Measurements from ENCODE around the gene TBC1D17. TPM values are rescaled to one million over a fixed set of nuclear protein-coding genes. Genes with fewer than 3 reads are reported as not detected.

TBC1D17 gene
- polyA plus RNA-seq, 1 donor (not counting 4 experiments of a cell fraction or from before 2014, with no cell fraction given) = 9.4 TPM

DNA sequence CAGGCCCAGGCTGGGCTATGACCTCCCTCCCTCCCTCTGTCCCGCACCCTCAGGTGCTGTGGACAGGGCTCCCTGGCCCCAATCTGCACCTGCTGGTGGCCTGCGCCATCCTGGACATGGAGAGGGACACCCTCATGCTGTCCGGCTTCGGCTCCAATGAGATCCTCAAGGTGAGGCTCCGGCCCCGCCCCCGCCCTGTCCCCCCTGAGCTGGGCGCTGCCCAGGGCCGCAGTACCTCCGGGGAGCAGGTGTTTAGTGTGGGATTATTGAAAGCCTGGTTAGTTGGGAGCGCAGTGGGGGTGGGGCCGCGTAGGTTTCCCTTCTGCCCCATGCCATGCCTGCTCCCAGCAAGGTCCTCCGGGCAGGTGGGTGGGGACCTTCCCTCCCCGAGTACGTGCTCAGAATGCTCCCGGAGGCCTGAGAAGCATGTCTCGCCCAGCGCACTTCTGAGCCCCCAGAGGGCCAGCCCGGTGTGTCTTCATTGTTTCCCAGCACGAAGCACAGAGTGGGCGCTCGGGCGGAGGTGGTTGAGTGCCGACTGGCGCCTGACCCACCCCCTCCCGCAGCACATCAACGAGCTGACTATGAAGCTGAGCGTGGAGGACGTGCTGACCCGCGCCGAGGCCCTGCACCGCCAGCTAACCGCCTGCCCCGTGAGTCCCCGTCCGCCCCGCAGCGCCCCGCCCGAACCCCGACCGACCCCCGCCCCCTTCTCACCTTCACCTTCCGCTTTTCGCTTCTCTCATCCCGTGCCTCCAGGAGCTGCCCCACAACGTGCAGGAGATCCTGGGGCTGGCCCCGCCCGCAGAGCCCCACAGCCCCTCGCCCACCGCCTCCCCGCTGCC is 10.4 kb downstream of the TBC1D17 start:
- H3K27me3 ChIP-seq (ENCODE audit: control insufficient read depth, extremely low read depth, insufficient read depth, low read length) = peaks cover 7% of the 10 kb centered on the region
- H3K27ac ChIP-seq (ENCODE audit: control insufficient read depth, insufficient read depth, low read length) = no peak overlapping the region
- dilution Hi-C loops (cut with MboI; ENCODE audit: extremely low pct_ligation_motif_present, low sequenced_read_pairs) = no loop called here
- no peak overlapping the region for H3K9ac ChIP-seq (ENCODE audit: control insufficient read depth, extremely low read depth, insufficient read depth, low read length)
- no peaks in the 10 kb centered on the region for H3K9me1 ChIP-seq (ENCODE audit: control insufficient read depth, extremely low read depth, insufficient read depth, low read length)
- H3K4me2 ChIP-seq (ENCODE audit: control insufficient read depth, extremely low read depth, insufficient read depth, low read depth, low read length) = no peak overlapping the region
- no peaks in the 10 kb centered on the region for H4K20me1 ChIP-seq (ENCODE audit: control insufficient read depth, extremely low read depth, insufficient read depth, low read length)
- no peaks in the 10 kb centered on the region for H3K79me2 ChIP-seq (ENCODE audit: control insufficient read depth, insufficient read depth, low read length)
- H3K36me3 ChIP-seq (ENCODE audit: control insufficient read depth in 2 of 2, extremely low read depth in 1 of 2, insufficient read depth in 2 of 2, low read length in 2 of 2) = peaks cover 11 to 14% of the 10 kb centered on the region in 2 experiments
- no peak for TF ChIP-seq EZH2 (IDR thresholded peaks at IDR 0.05; ENCODE audit: low read length)
- TF ChIP-seq, protein P1, sequence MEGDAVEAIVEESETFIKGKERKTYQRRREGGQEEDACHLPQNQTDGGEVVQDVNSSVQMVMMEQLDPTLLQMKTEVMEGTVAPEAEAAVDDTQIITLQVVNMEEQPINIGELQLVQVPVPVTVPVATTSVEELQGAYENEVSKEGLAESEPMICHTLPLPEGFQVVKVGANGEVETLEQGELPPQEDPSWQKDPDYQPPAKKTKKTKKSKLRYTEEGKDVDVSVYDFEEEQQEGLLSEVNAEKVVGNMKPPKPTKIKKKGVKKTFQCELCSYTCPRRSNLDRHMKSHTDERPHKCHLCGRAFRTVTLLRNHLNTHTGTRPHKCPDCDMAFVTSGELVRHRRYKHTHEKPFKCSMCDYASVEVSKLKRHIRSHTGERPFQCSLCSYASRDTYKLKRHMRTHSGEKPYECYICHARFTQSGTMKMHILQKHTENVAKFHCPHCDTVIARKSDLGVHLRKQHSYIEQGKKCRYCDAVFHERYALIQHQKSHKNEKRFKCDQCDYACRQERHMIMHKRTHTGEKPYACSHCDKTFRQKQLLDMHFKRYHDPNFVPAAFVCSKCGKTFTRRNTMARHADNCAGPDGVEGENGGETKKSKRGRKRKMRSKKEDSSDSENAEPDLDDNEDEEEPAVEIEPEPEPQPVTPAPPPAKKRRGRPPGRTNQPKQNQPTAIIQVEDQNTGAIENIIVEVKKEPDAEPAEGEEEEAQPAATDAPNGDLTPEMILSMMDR (optimal IDR thresholded peaks at IDR 0.05 in 1 of 3, IDR thresholded peaks at IDR 0.05 in 1 of 3, conservative IDR thresholded peaks at IDR 0.05 in 1 of 3; ENCODE audit: extremely low read depth in 1 of 3, insufficient read depth in 2 of 3, low read length in 3 of 3) = no peak
- no peak overlapping the region for H2AFZ ChIP-seq (ENCODE audit: control insufficient read depth, low read length)
- DNase-seq (ENCODE audit: low read depth, low spot score) (no peak), FAIRE-seq (no peak)
- H3K9me3 ChIP-seq (ENCODE audit: control insufficient read depth, low read depth, low read length) = peaks cover 2% of the 10 kb centered on the region
- H3K4me3 ChIP-seq (ENCODE audit: control insufficient read depth in 2 of 3, extremely low read depth in 1 of 3, insufficient read depth in 2 of 3, low read depth in 1 of 3, low read length in 3 of 3) = no peak overlapping the region
- H3K4me1 ChIP-seq (ENCODE audit: control insufficient read depth, extremely low read depth, insufficient read depth, low read length) = peaks cover 7% of the 10 kb centered on the region

DNA sequence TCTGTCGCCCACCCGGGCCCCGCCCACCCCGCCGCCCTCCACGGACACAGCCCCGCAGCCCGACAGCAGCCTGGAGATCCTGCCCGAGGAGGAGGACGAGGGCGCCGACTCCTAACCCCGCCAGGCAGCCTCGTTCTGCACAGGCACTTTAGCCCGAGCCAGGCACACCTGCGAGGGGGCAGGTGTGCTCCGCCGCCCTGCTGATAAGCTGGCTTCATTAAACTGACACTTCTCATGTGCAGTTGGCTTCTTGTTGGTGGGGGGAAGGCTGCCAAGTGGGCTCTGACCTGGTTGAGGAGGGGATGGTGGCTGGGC is 11.0 kb downstream of the TBC1D17 start:
- no peak overlapping the region for H3K4me2 ChIP-seq (ENCODE audit: control insufficient read depth, extremely low read depth, insufficient read depth, low read depth, low read length)
- DNase-seq (ENCODE audit: low read depth, low spot score) (no peak), FAIRE-seq (no peak)
- H3K9me1 ChIP-seq (ENCODE audit: control insufficient read depth, extremely low read depth, insufficient read depth, low read length) = no peaks in the 10 kb centered on the region
- H3K27me3 ChIP-seq (ENCODE audit: control insufficient read depth, extremely low read depth, insufficient read depth, low read length) = peaks cover 7% of the 10 kb centered on the region
- H3K9me3 ChIP-seq (ENCODE audit: control insufficient read depth, low read depth, low read length) = no peaks in the 10 kb centered on the region
- peaks cover 7% of the 10 kb centered on the region for H3K4me1 ChIP-seq (ENCODE audit: control insufficient read depth, extremely low read depth, insufficient read depth, low read length)
- H2AFZ ChIP-seq (ENCODE audit: control insufficient read depth, low read length) = no peak overlapping the region
- H3K36me3 ChIP-seq (ENCODE audit: control insufficient read depth in 2 of 2, extremely low read depth in 1 of 2, insufficient read depth in 2 of 2, low read length in 2 of 2) = peaks cover 6 to 8% of the 10 kb centered on the region in 2 experiments
- no peaks in the 10 kb centered on the region for H4K20me1 ChIP-seq (ENCODE audit: control insufficient read depth, extremely low read depth, insufficient read depth, low read length)
- H3K4me3 ChIP-seq (ENCODE audit: control insufficient read depth in 2 of 3, extremely low read depth in 1 of 3, insufficient read depth in 2 of 3, low read depth in 1 of 3, low read length in 3 of 3) = no peak overlapping the region
- no peaks in the 10 kb centered on the region for H3K79me2 ChIP-seq (ENCODE audit: control insufficient read depth, insufficient read depth, low read length)
- no peak overlapping the region for H3K9ac ChIP-seq (ENCODE audit: control insufficient read depth, extremely low read depth, insufficient read depth, low read length)
- dilution Hi-C loops (cut with MboI; ENCODE audit: extremely low pct_ligation_motif_present, low sequenced_read_pairs) = no loop called here
- H3K27ac ChIP-seq (ENCODE audit: control insufficient read depth, insufficient read depth, low read length) = no peak overlapping the region
- no peak for TF ChIP-seq EZH2 (IDR thresholded peaks at IDR 0.05; ENCODE audit: low read length)
- TF ChIP-seq, protein P1 (optimal IDR thresholded peaks at IDR 0.05 in 1 of 3, IDR thresholded peaks at IDR 0.05 in 1 of 3, conservative IDR thresholded peaks at IDR 0.05 in 1 of 3; ENCODE audit: extremely low read depth in 1 of 3, insufficient read depth in 2 of 3, low read length in 3 of 3) = no peak
